HG03066 (cell line): ENCODE data around the gene AHNAK.
"Not testable (repeated sequence)": the region's sequence is repeated elsewhere in the genome, so short reads cannot be mapped to it uniquely, and the experiment has no call there.

Experiments used
- ATAC-seq: cut with Tn5 transposase; IDR thresholded peaks from one replicate; pipeline ENCODE4 v1.9.1; 2021; ENCODE audit warnings: low read depth; ENCODE audit not compliant: unreplicated experiment

Gene AHNAK

DNA sequence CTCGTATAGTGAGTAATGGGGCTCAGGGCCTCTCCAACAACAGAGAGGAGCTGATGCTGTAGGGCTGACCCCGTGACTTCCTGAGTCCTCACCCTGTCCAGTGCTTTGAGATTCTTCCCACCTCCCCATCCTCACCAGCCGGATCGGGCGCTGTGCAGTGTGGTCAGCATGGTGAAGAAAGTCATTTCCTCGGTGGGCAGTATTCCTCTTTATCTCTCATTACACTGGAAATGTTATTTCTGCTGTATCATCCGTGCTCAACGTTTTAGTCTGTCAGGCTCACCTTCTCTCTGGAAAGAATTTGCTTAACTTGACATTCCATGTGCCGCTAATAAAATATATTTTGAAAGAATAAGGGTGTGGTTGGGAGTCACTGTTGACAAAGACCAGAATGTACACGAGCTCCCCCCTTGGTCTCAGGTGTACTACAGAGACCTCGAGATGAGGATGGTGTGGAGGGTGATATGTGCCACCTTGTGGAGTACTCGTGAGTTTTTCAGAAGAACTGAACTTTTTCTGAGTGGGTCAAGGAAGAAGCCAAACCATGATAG is 153.5 kb downstream of the AHNAK start:
- no peak for ATAC-seq

DNA sequence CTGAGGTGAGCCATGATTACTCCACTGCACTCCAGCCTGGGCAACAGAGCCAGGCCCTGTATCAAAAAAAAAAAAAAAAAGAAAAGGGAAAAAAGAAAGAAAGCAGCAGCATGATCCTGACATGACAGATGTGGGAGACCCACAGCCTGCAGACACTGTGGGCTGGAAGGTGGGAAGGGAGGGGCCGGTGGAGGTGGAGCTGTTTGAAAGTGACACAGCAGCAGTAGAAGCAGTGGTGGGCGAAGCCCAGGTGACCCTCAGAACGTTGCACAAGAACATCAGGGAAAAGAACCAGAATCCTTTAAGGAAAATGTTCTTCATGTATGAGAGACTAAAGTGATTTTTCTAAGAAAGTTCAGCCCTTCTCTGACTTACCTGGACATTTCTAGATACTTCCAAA is 154.1 kb downstream of the AHNAK start:
- ATAC-seq = no peak

DNA sequence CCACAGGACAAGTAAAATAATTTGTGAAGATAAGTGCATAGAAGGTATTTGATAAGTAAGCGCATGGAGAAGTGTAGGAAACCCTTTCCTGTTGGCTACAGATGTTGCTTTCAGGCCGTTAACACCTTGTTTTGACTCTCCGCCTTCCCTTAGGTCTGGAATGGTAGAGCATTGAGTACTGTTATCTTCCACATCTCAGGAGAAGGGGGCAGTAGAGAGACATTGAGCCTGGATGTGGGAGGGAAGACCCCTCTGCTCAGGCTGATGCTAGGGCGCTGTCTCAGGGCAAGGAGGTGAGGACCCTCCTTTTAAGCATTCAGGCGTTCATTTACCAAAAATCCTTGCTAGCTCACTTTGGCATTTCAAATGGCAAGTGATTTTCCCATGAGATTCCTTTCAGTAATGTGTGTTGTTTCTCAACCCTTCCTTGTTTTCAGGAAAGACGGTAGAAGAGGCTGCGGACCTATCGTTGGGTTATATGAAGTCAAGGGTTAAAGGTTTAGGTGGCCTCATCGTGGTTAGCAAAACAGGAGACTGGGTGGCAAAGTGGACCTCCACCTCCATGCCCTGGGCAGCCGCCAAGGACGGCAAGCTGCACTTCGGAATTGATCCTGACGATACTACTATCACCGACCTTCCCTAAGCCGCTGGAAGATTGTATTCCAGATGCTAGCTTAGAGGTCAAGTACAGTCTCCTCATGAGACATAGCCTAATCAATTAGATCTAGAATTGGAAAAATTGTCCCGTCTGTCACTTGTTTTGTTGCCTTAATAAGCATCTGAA is 154.8 kb downstream of the AHNAK start:
- no peak for ATAC-seq

DNA sequence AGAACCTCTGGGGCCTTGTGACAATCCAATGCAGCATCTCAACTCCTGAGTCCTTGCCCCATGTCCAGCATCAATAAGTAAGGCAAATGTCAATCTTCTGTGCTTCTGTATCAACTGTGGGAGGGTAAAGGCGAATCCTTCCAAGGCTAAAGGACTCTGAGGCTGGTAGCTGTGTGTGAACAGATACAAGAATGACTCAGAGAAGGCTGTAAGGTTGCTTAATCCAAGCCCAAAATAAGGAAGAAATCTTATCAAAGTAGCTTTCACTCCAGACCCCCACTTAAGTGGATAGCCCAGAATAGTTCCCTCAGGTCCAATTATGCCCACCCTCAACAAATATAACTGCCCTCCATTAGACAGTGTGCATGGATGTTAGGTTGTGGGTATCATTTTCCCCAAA is 155.9 kb downstream of the AHNAK start:
- ATAC-seq = no peak

- ATAC-seq = no peak
Observed at GRCh38 chr11:62390237-62390636, 156.4 kb downstream of the AHNAK start.

DNA sequence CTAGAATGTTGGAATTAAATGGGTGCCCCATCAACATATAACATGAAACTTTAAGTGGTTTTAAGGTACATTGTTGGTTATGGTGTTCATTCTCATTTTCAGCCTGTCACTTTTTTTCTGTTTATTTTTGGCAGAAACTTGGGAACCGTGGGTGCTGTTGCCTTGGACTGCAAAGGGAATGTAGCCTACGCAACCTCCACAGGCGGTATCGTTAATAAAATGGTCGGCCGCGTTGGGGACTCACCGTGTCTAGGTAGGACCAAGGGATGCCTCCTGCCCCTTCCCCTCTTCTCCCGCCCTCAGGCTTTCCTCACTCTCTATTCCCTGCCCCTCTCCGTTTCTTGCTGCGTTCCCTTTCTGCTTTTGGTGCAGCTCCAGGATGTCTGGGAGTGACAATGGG is 157.6 kb downstream of the AHNAK start:
- no peak for ATAC-seq

- no peak for ATAC-seq
Observed at GRCh38 chr11:62387381-62387780, 159.2 kb downstream of the AHNAK start.

- not testable (repeated sequence) for ATAC-seq
Observed at GRCh38 chr11:62386083-62386482, 160.5 kb downstream of the AHNAK start.

- no peak for ATAC-seq
Observed at GRCh38 chr11:62383822-62384221, 162.8 kb downstream of the AHNAK start.
